GM18498 (cell line): ENCODE results near the gene POU2AF2.

ENCODE experiments used
- ATAC-seq: cut with Tn5 transposase; IDR thresholded peaks from one replicate; pipeline ENCODE4 v1.9.1; 2021; ENCODE audit warnings: mild to moderate bottlenecking, moderate library complexity; ENCODE audit not compliant: unreplicated experiment

POU2AF2 gene

DNA sequence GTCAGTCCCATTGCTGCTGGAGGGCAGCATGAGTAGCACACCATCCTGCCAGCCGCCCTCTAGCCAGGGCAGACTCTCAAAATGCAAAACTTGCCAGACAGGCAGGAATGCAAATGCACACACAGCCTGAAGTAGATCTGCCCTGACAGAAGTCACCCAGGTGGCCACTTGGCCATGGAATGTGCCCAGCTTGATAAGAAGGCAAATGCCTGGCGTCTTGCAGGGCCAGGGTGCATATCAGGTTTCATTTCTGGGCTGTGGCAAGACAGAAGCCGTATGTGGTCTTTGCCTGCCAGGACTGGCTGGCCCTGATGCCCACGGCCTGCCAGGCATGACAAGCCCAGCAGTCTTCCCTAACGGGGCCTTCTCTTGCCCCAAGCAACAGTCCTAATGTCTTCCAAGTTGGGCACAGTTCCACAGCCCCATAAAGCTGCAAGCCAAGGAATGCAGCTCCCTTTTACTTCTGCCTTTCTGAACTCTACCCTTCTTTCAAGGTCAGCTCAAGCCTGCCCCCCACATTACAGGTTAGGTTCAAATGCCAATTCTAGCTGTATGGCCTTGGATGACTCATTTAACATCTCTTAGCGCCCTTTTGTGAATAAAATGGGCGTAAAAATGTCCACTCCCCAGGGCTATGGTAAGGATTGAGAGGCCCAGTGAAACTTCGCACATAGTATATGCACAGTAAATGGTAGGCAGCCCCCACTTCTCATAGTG is 82.5 kb downstream of the POU2AF2 start:
- no peak for ATAC-seq

DNA sequence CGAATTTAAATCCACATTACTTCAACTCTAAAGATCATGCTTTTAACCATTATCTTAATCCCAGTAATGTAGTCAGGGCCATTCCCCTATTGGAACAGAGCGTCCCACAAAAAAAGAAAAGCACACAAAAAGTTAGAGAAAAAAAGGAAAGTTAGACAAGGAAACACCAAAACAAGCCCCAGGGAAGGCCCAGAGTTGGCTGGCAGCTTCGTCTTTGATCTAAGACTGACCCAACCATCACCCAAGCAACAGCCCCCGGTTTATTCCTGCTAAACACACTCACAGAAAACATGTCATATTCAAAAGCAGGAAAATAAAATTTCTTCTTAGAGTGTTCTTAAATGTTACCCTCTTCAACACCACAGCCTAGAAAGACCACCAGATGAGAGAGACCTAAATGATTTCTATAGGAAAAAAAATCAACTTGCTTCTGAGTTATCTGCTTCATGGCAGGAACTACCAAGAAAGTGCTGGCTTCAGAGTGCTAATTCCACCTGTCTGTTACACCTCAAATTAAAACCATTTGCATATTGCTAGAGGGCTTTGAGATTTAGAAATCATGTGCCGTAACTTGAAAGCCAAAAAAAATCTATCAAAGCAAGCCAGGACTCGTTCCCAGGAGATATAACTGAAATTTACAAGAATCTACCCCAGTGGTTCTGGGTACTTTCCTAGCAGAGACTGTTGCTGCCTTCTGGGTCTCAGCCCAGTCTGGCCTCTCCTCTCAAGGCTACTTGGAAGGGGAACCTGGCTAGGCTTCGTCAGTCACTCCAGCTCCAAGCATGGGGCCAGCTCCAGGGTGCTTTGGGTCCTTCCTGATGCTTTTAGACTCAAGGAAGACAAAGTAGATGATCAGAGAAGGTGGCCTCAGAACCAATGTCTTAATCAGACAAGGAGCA is 84.0 kb downstream of the POU2AF2 start:
- ATAC-seq: no peak

DNA sequence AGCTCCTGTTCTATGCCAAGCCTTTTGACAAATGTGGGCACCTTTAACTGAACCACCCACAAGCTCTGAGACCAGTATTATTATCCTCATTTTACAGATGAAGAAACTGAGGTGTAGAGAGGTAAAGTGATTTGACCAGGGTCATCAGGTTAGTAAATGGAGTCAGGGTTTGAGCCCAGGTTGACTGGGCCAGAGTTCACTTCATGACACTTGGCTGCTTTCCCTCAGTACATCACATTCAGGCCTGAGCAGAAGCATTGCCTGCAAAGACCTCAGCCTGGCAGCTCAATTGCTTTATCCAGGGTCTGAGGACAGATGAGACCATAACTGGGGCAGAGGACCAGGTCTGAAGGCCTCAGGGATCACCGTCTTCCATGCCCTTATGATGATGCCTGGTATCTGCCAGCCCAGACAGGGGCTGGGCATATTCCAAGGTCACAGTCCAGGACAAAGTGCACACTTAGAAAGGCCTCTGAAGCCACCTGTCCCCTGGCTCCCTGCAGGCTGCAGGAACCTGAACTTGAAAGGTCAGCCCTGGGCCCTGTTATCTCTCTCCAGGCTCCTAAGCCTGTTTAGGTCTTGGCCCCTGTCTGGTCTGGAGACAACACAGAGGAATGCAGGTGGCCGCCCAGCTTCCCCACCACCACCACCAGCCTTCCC is 84.8 kb downstream of the POU2AF2 start:
- no peak for ATAC-seq

DNA sequence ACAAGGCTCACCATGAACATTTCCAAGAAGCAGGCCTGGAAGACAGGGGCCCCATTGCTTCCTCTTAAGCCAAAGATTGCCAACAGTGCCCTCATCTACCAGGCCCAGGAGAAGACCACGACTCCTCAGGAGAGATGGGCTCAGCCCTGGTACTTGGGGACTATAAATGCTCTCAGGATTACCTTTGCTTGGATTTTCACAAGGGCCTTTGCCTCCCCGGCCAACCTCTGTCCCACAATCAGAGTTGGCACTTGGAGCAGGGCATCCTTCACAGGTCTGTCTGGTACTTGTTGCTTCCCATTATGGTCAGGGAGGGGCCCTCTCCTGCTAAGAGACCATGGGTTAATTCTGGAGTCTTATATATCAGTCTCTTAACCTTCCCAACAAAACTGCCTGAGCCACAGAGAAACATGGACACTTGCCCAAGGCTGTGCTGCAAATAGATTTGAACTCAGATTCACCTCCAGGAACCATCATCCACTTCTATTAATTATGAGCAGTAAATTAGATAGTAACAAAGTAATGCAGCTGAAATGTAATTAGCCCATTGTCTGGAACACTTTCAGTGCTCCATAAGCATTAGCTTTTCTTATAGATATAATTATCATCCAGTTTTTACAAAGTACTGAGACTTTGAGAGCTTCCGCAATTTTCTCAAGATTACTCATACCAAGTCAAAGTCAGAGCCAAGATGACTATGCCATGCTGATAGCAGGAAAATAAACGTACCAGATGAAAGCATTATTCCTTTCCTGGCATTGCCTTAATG is 86.4 kb downstream of the POU2AF2 start:
- no peak for ATAC-seq

DNA sequence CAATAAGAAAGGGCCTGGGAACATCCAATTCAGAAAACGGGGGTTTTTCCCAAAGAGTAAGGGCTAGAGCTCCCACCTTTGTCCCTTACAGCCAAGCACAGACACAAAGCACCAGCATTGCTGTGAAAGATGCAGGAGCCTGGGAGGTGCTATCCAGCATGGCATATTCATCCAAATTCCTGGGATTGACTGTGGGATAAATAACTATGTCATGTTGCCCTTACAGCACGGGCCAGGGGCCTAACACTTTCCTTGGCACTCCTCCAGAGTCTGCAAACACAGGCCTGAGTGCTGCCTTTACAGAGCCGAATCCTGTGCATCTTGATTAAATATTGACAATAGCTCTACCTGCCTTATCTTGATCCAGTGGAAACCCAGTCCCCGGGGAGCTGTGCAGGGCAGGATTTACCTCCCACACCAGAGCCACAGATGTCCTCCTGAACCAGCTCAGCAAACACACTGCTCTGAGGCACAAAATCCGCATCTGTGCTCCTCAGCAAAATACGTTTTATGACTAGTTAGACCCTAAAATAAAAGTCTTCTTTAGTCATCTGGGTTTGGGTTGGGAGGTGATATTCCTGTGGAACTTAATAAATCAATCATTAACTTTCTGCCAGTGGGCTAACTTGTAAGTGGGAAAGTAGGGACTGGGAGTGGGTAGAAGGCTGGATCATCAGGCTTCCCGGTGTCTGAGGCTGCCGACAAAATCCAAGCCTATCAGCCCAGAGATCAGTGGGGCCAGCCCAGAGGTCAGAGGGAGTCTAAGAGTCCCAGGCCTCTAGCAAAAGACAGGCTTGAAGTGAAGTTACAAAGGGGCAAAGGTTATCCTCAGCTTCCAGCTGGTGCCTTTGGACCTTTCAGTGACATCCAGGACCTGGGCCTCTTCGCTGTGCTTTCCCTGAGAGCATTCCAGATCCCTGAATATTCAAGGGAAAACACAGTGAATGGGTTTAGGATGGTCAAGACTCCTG is 89.3 kb downstream of the POU2AF2 start:
- no peak for ATAC-seq

DNA sequence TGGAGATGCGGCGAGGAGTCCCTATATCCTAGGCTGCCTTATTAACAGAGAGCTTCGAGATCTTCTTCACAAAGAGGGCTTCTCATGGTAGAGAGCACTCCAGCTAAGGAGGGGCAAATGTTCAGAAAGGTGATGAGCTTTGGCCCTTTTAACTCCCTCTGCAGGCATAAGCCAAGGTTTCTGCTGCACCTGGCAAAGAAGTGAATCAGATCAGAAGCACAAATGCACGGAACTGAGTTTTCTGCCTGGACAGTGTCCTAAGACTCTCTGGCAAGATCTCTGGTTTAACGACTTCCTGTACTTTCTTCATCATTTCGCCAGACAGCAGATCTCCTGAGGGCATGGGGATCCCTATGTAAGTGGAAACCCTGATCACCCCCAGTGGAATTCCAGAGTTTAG is 90.0 kb downstream of the POU2AF2 start:
- no peak for ATAC-seq
